Peyer's patch (tissue), 4 donors: ENCODE measurements around the gene RBM5.

Experiments
- CTCF ChIP-seq, 6 experiments: fragments of 450-650 bp in 4 of 6; fragments of 200-600 bp in 2 of 6; sonication (generic) in 1 of 6; IDR thresholded peaks; one replicate each; pipeline ENCODE4 v1.5.1; 2017 to 2019; ENCODE audit warnings: antibody characterized with exemption in 6 of 6, mild to moderate bottlenecking in 3 of 6, moderate library complexity in 1 of 6
- POLR2A ChIP-seq, 2 donors: fragments of 450-650 bp; IDR thresholded peaks; one replicate each; pipeline ENCODE4 v1.5.1; 2017; ENCODE audit warnings: antibody characterized with exemption in 2 of 2, mild to moderate bottlenecking in 2 of 2, moderate library complexity in 2 of 2

DNA sequence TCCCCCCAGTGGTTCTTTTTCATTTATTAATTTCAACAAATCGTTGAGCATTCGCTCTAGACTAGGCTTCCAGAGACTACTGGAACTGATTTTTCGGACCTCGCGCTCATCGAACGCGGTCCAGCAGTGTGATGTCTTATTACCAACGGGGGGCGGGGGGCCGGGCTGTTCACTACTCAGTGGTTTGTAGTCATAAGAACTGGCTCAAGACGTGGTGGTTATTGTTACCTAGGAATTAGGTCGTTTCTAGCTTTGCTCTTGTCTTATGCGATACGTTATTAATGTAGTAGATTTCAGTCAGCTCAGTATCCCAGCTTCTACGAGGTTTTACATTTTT, 858 bp downstream of the RBM5 start:
- no peak for TF ChIP-seq POLR2A (IDR thresholded peaks at IDR 0.05)
- no peak for TF ChIP-seq CTCF (IDR thresholded peaks at IDR 0.05)
